Peyer's patch (tissue), 4 donors: ENCODE data around the gene LAYN. TPM values are rescaled to one million over a fixed set of nuclear protein-coding genes. Genes with fewer than 3 reads are reported as not detected.
A peak's percentile ranks its signal among the peaks of the same experiment; 100 is the strongest.

Experiments
- DNase-seq, 3 donors: peaks; one replicate each; pipeline ENCODE4 v3.0.0-alpha.2; 2017 to 2019
- H3K27ac ChIP-seq, 4 donors: fragments of 200-600 bp; sonication (generic); one replicate each; pipeline ENCODE4 v1.5.1; 2016 to 2019
- H3K27me3 ChIP-seq, 2 donors: fragments of 200-600 bp; sonication (generic); one replicate each; pipeline ENCODE4 v1.5.1; 2019
- H3K36me3 ChIP-seq, 3 donors: fragments of 200-600 bp; sonication (generic); one replicate each; pipeline ENCODE4 v1.5.1; 2016 to 2019
- H3K4me1 ChIP-seq, 4 donors: fragments of 200-600 bp; sonication (generic); one replicate each; pipeline ENCODE4 v1.5.1; 2016 to 2019
- H3K4me3 ChIP-seq, 4 donors: fragments of 200-600 bp; sonication (generic); 1 replicate in 3 of 4; 2 replicates in 1 of 4; pipeline ENCODE4 v1.5.1; 2016 to 2019; ENCODE audit warnings: mild to moderate bottlenecking in 1 of 4
- H3K9me3 ChIP-seq, 4 donors: fragments of 200-600 bp; sonication (generic); one replicate each; pipeline ENCODE4 v1.5.1; 2016 to 2019; ENCODE audit warnings: mild to moderate bottlenecking in 1 of 4
- POLR2A ChIP-seq, 2 donors: fragments of 450-650 bp; IDR thresholded peaks; one replicate each; pipeline ENCODE4 v1.5.1; 2017; ENCODE audit warnings: antibody characterized with exemption in 2 of 2, mild to moderate bottlenecking in 2 of 2, moderate library complexity in 2 of 2
- total RNA-seq, 4 donors: library from RNA; depleted of rRNA; stranded (reverse); fragments of >200 nt; gene quantifications; one replicate each; pipeline ENCODE4 v1.1.0, GENCODE V29; 2016
- TF ChIP-seq, protein P1 (sequence below), 6 experiments: fragments of 450-650 bp in 4 of 6; fragments of 200-600 bp in 2 of 6; sonication (generic) in 1 of 6; IDR thresholded peaks; one replicate each; pipeline ENCODE4 v1.5.1; 2017 to 2019; ENCODE audit warnings: antibody characterized with exemption in 6 of 6, mild to moderate bottlenecking in 3 of 6, moderate library complexity in 1 of 6

The LAYN gene, protein sequence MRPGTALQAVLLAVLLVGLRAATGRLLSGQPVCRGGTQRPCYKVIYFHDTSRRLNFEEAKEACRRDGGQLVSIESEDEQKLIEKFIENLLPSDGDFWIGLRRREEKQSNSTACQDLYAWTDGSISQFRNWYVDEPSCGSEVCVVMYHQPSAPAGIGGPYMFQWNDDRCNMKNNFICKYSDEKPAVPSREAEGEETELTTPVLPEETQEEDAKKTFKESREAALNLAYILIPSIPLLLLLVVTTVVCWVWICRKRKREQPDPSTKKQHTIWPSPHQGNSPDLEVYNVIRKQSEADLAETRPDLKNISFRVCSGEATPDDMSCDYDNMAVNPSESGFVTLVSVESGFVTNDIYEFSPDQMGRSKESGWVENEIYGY
- 10 to 100 TPM in 1 of 4 donors, 1 to 10 TPM in 3; 2.1 to 18.2 (median 4.2) TPM for total RNA-seq

- DNase-seq, result peak; percentile 23 to 64 (median 53)
- H3K9me3 ChIP-seq, result no peaks in the 10 kb centered on the region
- H3K36me3 ChIP-seq, result no peaks in the 10 kb centered on the region
- peak within 1 kb of the TSS; percentile 34 to 61 (median 53) for H3K4me3 ChIP-seq
- TF ChIP-seq, protein P1, sequence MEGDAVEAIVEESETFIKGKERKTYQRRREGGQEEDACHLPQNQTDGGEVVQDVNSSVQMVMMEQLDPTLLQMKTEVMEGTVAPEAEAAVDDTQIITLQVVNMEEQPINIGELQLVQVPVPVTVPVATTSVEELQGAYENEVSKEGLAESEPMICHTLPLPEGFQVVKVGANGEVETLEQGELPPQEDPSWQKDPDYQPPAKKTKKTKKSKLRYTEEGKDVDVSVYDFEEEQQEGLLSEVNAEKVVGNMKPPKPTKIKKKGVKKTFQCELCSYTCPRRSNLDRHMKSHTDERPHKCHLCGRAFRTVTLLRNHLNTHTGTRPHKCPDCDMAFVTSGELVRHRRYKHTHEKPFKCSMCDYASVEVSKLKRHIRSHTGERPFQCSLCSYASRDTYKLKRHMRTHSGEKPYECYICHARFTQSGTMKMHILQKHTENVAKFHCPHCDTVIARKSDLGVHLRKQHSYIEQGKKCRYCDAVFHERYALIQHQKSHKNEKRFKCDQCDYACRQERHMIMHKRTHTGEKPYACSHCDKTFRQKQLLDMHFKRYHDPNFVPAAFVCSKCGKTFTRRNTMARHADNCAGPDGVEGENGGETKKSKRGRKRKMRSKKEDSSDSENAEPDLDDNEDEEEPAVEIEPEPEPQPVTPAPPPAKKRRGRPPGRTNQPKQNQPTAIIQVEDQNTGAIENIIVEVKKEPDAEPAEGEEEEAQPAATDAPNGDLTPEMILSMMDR (IDR thresholded peaks at IDR 0.05), result no peak
- TF ChIP-seq POLR2A (IDR thresholded peaks at IDR 0.05), result no peak
- H3K27me3 ChIP-seq, result no peaks in the 10 kb centered on the region
- H3K27ac ChIP-seq, result peak within 1 kb of the TSS; percentile 49 to 67 (median 64)
- H3K4me1 ChIP-seq, result peaks cover 0 to 17% (median 6%) of the 10 kb centered on the region in 4 donors
Measured at GRCh38 chr11:111540114-111540936, at the start of gene LAYN. TSS of gene LAYN (plus strand) at chr11:111540720. CDS start at chr11:111540844, 124 bp downstream.

GRCh38 chr11:111494040-111494439 is 46.5 kb upstream of the LAYN start:
- TF ChIP-seq POLR2A (IDR thresholded peaks at IDR 0.05), result no peak
- TF ChIP-seq, protein P1 (IDR thresholded peaks at IDR 0.05), result no peak
- no peaks in the 10 kb centered on the region for H3K36me3 ChIP-seq
- H3K27ac ChIP-seq, result no peak overlapping the region

GRCh38 chr11:111499483-111499882 is 41.0 kb upstream of the LAYN start:
- Histone ChIP-seq H3K4me3 (no peak overlapping the region), H3K27me3 (no peaks in the 10 kb centered on the region), H3K4me1 (no peaks in the 10 kb centered on the region), H3K9me3 (no peaks in the 10 kb centered on the region), H3K36me3 (no peaks in the 10 kb centered on the region), H3K27ac (no peak overlapping the region)
- no peak for TF ChIP-seq POLR2A (IDR thresholded peaks at IDR 0.05)
- TF ChIP-seq, protein P1 (IDR thresholded peaks at IDR 0.05), result no peak
- no peak for DNase-seq

More at GRCh38 chr11:111494040-111494439, 46.5 kb upstream of the LAYN start:
- Histone ChIP-seq H3K27me3 (no peaks in the 10 kb centered on the region), H3K9me3 (no peaks in the 10 kb centered on the region), H3K4me1 (no peaks in the 10 kb centered on the region), H3K4me3 (no peak overlapping the region)
- no peak for DNase-seq

DNA sequence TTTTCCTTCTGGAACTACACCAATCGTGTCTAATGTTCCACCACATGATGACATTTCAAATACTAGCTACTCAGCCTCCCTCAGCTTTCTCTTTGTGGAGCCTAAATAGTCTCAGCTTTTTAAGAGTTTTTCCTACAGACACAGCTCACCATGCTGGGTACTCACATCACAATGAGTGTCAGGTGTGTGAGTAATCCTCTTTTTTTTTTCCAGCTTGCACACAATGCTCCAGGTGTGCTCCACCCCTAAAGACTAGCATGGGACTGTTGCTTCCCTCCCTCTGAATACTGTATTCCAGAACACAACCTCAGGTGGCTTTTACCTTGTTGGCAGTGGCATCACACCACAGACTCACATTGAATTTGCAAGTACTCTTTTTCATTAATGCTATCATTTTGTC is 40.0 kb upstream of the LAYN start:
- Histone ChIP-seq H3K36me3 (no peaks in the 10 kb centered on the region), H3K9me3 (no peaks in the 10 kb centered on the region), H3K4me1 (no peaks in the 10 kb centered on the region), H3K27me3 (no peaks in the 10 kb centered on the region), H3K27ac (no peak overlapping the region), H3K4me3 (no peak overlapping the region)
- TF ChIP-seq POLR2A (IDR thresholded peaks at IDR 0.05), result no peak
- TF ChIP-seq, protein P1 (IDR thresholded peaks at IDR 0.05), result no peak
- no peak for DNase-seq

- Histone ChIP-seq H3K27me3 (no peaks in the 10 kb centered on the region), H3K9me3 (no peaks in the 10 kb centered on the region), H3K27ac (no peak overlapping the region), H3K4me1 (no peaks in the 10 kb centered on the region), H3K36me3 (no peaks in the 10 kb centered on the region), H3K4me3 (no peak overlapping the region)
- TF ChIP-seq, protein P1 (IDR thresholded peaks at IDR 0.05), result no peak
- TF ChIP-seq POLR2A (IDR thresholded peaks at IDR 0.05), result no peak
- no peak for DNase-seq
Measured at GRCh38 chr11:111502611-111503010, 37.9 kb upstream of the LAYN start.
